ENCODE data around the gene RAB4A. TPM values are rescaled to one million over a fixed set of nuclear protein-coding genes. Genes with fewer than 3 reads are reported as not detected.

RAB4A gene
- polyA plus RNA-seq, 1 donor from 2014 or later = 49.8 TPM

DNA sequence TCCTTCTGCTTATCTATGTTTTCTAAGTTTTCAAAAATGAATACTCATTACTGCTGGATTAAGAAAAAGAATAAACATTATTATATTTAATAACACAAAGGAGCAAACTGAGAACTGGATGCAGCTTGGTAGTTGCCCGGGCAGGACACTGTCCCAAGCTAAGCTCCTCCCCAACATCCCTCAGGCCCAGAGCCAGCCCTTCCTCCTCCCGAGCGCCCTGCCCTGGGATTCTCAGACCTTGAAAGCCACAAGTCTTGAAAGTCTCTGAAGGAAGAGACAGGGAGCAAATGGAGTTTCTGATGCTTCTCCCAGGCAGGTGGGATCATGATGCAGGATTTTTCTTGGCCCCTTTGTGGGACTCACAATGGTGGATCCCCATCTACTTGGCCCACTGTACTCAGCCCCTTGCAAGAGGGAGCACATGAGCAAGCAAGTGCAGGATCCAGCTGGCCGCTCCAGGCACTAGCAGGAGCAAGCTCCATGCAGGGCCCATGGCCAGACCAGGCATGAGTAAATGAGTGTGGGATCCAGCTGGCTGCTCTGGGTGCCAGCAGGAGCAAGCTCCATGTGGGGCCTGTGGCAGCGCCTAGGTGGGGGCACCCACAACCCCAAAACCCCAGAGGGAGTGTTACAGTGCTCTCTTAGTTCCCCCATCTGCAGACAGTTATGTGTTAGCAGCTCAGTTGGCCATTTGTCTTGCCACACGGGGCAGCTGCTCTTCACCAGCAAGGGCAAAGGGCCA, 32.1 kb upstream of the RAB4A start:
- Histone ChIP-seq H3K36me3 (ENCODE audit: insufficient read depth, low read length) (no peaks in the 10 kb centered on the region), H3K9me2 (ENCODE audit: insufficient read depth, low read length) (no peaks in the 10 kb centered on the region), H3K9ac (ENCODE audit: low read length) (no peak overlapping the region), H3K27ac (ENCODE audit: low read length) (no peak overlapping the region), H3K79me2 (replicated peaks; ENCODE audit: insufficient read depth, low read length) (no peaks in the 10 kb centered on the region), H3K4me2 (ENCODE audit: low read length) (no peak overlapping the region), H4K20me1 (ENCODE audit: insufficient read depth) (no peaks in the 10 kb centered on the region), H3K9me3 (ENCODE audit: low read length) (peaks cover 4% of the 10 kb centered on the region), H2AFZ (ENCODE audit: low read depth, low read length) (no peak overlapping the region), H3K4me3 (ENCODE audit: low read length) (no peak overlapping the region), H3K27me3 (ENCODE audit: insufficient read depth, low read depth, low read length) (no peaks in the 10 kb centered on the region), H3F3A (ENCODE audit: insufficient read depth, low read length, poor library complexity, severe bottlenecking) (no peaks in the 10 kb centered on the region)
- TF ChIP-seq TAF1 (IDR thresholded peaks at IDR 0.05; ENCODE audit: low read depth) (no peak), SMC3 (conservative IDR thresholded peaks at IDR 0.05; ENCODE audit: poor library complexity) (no peak), MXI1 (conservative IDR thresholded peaks at IDR 0.05; ENCODE audit: poor library complexity, severe bottlenecking) (no peak)

DNA sequence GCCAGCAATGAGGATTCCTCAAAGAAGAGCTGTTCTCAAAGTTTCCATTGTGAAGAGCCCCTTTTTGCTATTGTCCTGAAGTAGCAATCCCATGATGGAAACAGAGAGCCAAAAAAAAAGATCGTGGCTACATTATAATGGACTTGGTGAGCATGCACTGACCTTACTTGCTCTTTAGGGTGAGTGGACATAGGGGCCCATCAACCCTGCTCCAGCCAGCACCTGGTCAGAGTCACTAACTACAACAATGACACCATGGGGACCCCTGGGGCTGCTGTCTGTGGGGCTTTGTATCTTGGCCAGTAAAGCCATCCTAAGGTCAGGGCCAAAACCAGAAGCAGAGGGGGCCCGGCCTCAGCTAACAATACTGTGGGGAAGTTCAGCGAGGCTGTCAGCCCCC, 30.4 kb upstream of the RAB4A start:
- Histone ChIP-seq H3K4me3 (ENCODE audit: low read length) (no peak overlapping the region), H3K9me3 (ENCODE audit: low read length) (peaks cover 6% of the 10 kb centered on the region), H3K9ac (ENCODE audit: low read length) (no peak overlapping the region), H3K27ac (ENCODE audit: low read length) (no peak overlapping the region), H3K9me2 (ENCODE audit: insufficient read depth, low read length) (no peaks in the 10 kb centered on the region), H3K79me2 (replicated peaks; ENCODE audit: insufficient read depth, low read length) (no peaks in the 10 kb centered on the region), H2AFZ (ENCODE audit: low read depth, low read length) (no peak overlapping the region), H4K20me1 (ENCODE audit: insufficient read depth) (no peaks in the 10 kb centered on the region), H3K4me2 (ENCODE audit: low read length) (no peak overlapping the region), H3F3A (ENCODE audit: insufficient read depth, low read length, poor library complexity, severe bottlenecking) (no peaks in the 10 kb centered on the region), H3K27me3 (ENCODE audit: insufficient read depth, low read depth, low read length) (no peaks in the 10 kb centered on the region), H3K36me3 (ENCODE audit: insufficient read depth, low read length) (no peaks in the 10 kb centered on the region)
- TF ChIP-seq SMC3 (conservative IDR thresholded peaks at IDR 0.05; ENCODE audit: poor library complexity) = no peak
- TF ChIP-seq EZH2 (IDR thresholded peaks at IDR 0.05; ENCODE audit: borderline replicate concordance, insufficient read depth, low read length, poor library complexity, severe bottlenecking) = no peak
- no peak for TF ChIP-seq TAF1 (IDR thresholded peaks at IDR 0.05; ENCODE audit: low read depth)
- TF ChIP-seq EP300 (conservative IDR thresholded peaks at IDR 0.05; ENCODE audit: poor library complexity, severe bottlenecking) = no peak
- TF ChIP-seq, protein P1, sequence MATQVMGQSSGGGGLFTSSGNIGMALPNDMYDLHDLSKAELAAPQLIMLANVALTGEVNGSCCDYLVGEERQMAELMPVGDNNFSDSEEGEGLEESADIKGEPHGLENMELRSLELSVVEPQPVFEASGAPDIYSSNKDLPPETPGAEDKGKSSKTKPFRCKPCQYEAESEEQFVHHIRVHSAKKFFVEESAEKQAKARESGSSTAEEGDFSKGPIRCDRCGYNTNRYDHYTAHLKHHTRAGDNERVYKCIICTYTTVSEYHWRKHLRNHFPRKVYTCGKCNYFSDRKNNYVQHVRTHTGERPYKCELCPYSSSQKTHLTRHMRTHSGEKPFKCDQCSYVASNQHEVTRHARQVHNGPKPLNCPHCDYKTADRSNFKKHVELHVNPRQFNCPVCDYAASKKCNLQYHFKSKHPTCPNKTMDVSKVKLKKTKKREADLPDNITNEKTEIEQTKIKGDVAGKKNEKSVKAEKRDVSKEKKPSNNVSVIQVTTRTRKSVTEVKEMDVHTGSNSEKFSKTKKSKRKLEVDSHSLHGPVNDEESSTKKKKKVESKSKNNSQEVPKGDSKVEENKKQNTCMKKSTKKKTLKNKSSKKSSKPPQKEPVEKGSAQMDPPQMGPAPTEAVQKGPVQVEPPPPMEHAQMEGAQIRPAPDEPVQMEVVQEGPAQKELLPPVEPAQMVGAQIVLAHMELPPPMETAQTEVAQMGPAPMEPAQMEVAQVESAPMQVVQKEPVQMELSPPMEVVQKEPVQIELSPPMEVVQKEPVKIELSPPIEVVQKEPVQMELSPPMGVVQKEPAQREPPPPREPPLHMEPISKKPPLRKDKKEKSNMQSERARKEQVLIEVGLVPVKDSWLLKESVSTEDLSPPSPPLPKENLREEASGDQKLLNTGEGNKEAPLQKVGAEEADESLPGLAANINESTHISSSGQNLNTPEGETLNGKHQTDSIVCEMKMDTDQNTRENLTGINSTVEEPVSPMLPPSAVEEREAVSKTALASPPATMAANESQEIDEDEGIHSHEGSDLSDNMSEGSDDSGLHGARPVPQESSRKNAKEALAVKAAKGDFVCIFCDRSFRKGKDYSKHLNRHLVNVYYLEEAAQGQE (IDR thresholded peaks at IDR 0.05; ENCODE audit: borderline replicate concordance) = no peak
- no peak for TF ChIP-seq RAD21 (conservative IDR thresholded peaks at IDR 0.05)
- TF ChIP-seq MXI1 (conservative IDR thresholded peaks at IDR 0.05; ENCODE audit: poor library complexity, severe bottlenecking) = no peak
- no peak for TF ChIP-seq POLR2AphosphoS5 (IDR thresholded peaks at IDR 0.05)
- TF ChIP-seq, protein P2, sequence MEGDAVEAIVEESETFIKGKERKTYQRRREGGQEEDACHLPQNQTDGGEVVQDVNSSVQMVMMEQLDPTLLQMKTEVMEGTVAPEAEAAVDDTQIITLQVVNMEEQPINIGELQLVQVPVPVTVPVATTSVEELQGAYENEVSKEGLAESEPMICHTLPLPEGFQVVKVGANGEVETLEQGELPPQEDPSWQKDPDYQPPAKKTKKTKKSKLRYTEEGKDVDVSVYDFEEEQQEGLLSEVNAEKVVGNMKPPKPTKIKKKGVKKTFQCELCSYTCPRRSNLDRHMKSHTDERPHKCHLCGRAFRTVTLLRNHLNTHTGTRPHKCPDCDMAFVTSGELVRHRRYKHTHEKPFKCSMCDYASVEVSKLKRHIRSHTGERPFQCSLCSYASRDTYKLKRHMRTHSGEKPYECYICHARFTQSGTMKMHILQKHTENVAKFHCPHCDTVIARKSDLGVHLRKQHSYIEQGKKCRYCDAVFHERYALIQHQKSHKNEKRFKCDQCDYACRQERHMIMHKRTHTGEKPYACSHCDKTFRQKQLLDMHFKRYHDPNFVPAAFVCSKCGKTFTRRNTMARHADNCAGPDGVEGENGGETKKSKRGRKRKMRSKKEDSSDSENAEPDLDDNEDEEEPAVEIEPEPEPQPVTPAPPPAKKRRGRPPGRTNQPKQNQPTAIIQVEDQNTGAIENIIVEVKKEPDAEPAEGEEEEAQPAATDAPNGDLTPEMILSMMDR (IDR thresholded peaks at IDR 0.05; ENCODE audit: poor library complexity, severe bottlenecking) = no peak

Data from neural cell (in vitro differentiated cells).